PC-9 (cell line): ENCODE measurements around the gene PTPRR. TPM values are rescaled to one million over a fixed set of nuclear protein-coding genes. Genes with fewer than 3 reads are reported as not detected.

Experiments used
- BruUV-seq: library from RNA; stranded (reverse); fragments of 400-500 nt; replicated peaks from 2 replicates; lab custom pipeline; 2021; lab: Mats Ljungman, UMichigan
- CTCF ChIA-PET: fragments of 300-600 bp; sonication (Branson Sonifier 250); formaldehyde crosslinking; loops from one replicate; lab custom pipeline; 2022; ENCODE audit warnings: antibody characterized with exemption; lab: Charles Lee
- POLR2A ChIA-PET: fragments of 300-600 bp; sonication (Branson Sonifier 250); formaldehyde crosslinking; loops from one replicate; lab custom pipeline; 2022; ENCODE audit warnings: antibody characterized with exemption; ENCODE audit not compliant: unreplicated experiment; lab: Charles Lee
- DNase-seq, 2 experiments: peaks; one replicate each; pipeline versions ENCODE4 v3.0.0 to v3.0.0-alpha.2; 2015 to 2022; ENCODE audit warnings: mixed read lengths in 1 of 2
- H2AFZ ChIP-seq: fragments of 200-600 bp; sonication (generic); 2 replicates; pipeline ENCODE4 v1.8.1; 2017; ENCODE audit warnings: antibody characterized with exemption
- H3F3A ChIP-seq: fragments of 200-600 bp; sonication (generic); 2 replicates; pipeline ENCODE4 v1.8.1; 2017; ENCODE audit warnings: antibody characterized with exemption, mild to moderate bottlenecking, low read depth; ENCODE audit not compliant: insufficient read depth
- H3K27ac ChIP-seq: fragments of 200-600 bp; sonication (generic); 2 replicates; pipeline ENCODE4 v1.6.1; 2016; ENCODE audit warnings: mixed run types
- H3K27me3 ChIP-seq: fragments of 200-600 bp; sonication (generic); 2 replicates; pipeline ENCODE4 v1.6.1; 2016; ENCODE audit warnings: low read depth, mixed run types; ENCODE audit not compliant: insufficient read depth
- H3K36me3 ChIP-seq: fragments of 200-600 bp; sonication (generic); 2 replicates; pipeline ENCODE4 v1.6.1; 2016; ENCODE audit warnings: low read depth, mixed run types
- H3K4me1 ChIP-seq: fragments of 200-600 bp; sonication (generic); replicated peaks from 2 replicates; pipeline ENCODE4 v1.6.1; 2016; ENCODE audit warnings: mixed run types; ENCODE audit not compliant: insufficient read depth
- H3K4me2 ChIP-seq: fragments of 200-600 bp; sonication (generic); 2 replicates; pipeline ENCODE4 v1.6.1; 2017; ENCODE audit warnings: mixed run types
- H3K4me3 ChIP-seq: fragments of 200-600 bp; sonication (generic); 2 replicates; pipeline ENCODE4 v1.6.1; 2016; ENCODE audit warnings: mixed run types
- H3K79me2 ChIP-seq: fragments of 200-600 bp; sonication (generic); 2 replicates; pipeline ENCODE4 v1.6.1; 2017; ENCODE audit warnings: low read depth, mixed run types
- H3K9me2 ChIP-seq: fragments of 200-600 bp; sonication (generic); 2 replicates; pipeline ENCODE4 v1.8.1; 2017; ENCODE audit warnings: mild to moderate bottlenecking; ENCODE audit not compliant: insufficient read depth
- H3K9me3 ChIP-seq: fragments of 200-600 bp; sonication (generic); 2 replicates; pipeline ENCODE4 v1.8.1; 2016; ENCODE audit warnings: low read depth; ENCODE audit not compliant: insufficient read depth
- H4K20me1 ChIP-seq: fragments of 200-600 bp; sonication (generic); 2 replicates; pipeline ENCODE4 v1.8.1; 2017; ENCODE audit not compliant: insufficient read depth
- CTCF ChIP-seq: fragments of 200-600 bp; sonication (generic); conservative IDR thresholded peaks from 2 replicates; pipeline ENCODE4 v1.6.1; 2017; ENCODE audit warnings: mixed run types, antibody characterized with exemption, mild to moderate bottlenecking, moderate library complexity
- EZH2 ChIP-seq: fragments of 200-600 bp; sonication (generic); IDR thresholded peaks from 2 replicates; pipeline ENCODE4 v1.8.0; 2017; ENCODE audit warnings: antibody characterized with exemption, low read depth
- intact Hi-C: fragments of 100-400 bp; cut with micrococcal nuclease; formaldehyde crosslinking; loops from one replicate; pipeline ENCODE4 v1.10.0; 2022; ENCODE audit not compliant: unreplicated experiment
- total RNA-seq: library from RNA; stranded (reverse); gene quantifications from 2 replicates; pipeline ENCODE4 v1.2.3, GENCODE V29; 2021

The PTPRR gene
- total RNA-seq, 1 experiment from 2014 or later = 12.2 TPM

GRCh38 chr12:70691018-70691672 is 229.4 kb downstream of the PTPRR start:
- CTCF ChIA-PET = no interaction called here
- H3K27me3 ChIP-seq = no peaks in the 10 kb centered on the region
- BruUV-seq = no TSS peak
- no peaks in the 10 kb centered on the region for H3K4me1 ChIP-seq
- H3K36me3 ChIP-seq = no peaks in the 10 kb centered on the region
- no peaks in the 10 kb centered on the region for H3K9me3 ChIP-seq
- H2AFZ ChIP-seq = no peak overlapping the region
- no peaks in the 10 kb centered on the region for H4K20me1 ChIP-seq
- no peaks in the 10 kb centered on the region for H3K79me2 ChIP-seq
- intact Hi-C loops = no loop called here
- TF ChIP-seq CTCF (no peak), EZH2 (no peak)
- H3K4me2 ChIP-seq = no peak overlapping the region
- H3F3A ChIP-seq = no peaks in the 10 kb centered on the region
- no peak for DNase-seq
- no peaks in the 10 kb centered on the region for H3K9me2 ChIP-seq
- POLR2A ChIA-PET = no interaction called here
- no peak overlapping the region for H3K4me3 ChIP-seq
- no peak overlapping the region for H3K27ac ChIP-seq

GRCh38 chr12:70686907-70687306 is 233.6 kb downstream of the PTPRR start:
- DNase-seq = no peak
- H3F3A ChIP-seq = no peaks in the 10 kb centered on the region
- H4K20me1 ChIP-seq = no peaks in the 10 kb centered on the region
- H3K9me3 ChIP-seq = no peaks in the 10 kb centered on the region
- H3K27me3 ChIP-seq = no peaks in the 10 kb centered on the region
- ChIA-PET CTCF (no interaction called here), POLR2A (interaction anchor here (0.7 kb wide), 1 partner anchor 202 kb away, joined by 5 read pairs; no protein-coding TSS in a partner anchor)
- no peaks in the 10 kb centered on the region for H3K36me3 ChIP-seq
- intact Hi-C loops = no loop called here
- no peak for TF ChIP-seq CTCF
- TF ChIP-seq EZH2 = no peak
- no TSS peak for BruUV-seq
- H2AFZ ChIP-seq = no peak overlapping the region
- no peaks in the 10 kb centered on the region for H3K79me2 ChIP-seq
- H3K4me3 ChIP-seq = no peak overlapping the region
- no peaks in the 10 kb centered on the region for H3K9me2 ChIP-seq
- no peak overlapping the region for H3K27ac ChIP-seq
- no peaks in the 10 kb centered on the region for H3K4me1 ChIP-seq
- no peak overlapping the region for H3K4me2 ChIP-seq

DNA sequence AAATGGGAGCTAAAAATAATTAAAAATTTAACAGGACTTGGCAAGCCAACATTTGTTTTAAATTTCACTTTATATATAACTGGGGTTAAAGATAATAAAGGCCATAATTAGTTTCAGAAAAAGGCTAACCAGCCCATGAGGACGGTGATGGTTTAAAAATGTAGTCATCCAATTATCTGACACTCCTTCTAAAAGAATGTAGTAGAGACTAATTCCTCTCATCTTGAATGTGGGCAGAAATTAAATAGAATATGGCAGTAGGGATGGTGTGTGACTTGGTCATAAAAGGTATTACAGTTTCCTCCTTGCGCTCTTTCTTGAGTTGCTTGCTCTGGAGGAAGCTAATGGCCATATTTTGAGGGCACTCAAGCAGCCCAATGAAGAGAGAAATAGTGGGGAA is 234.2 kb downstream of the PTPRR start:
- no TSS peak for BruUV-seq
- ChIA-PET POLR2A (no interaction called here), CTCF (no interaction called here)
- Histone ChIP-seq H3K27me3 (no peaks in the 10 kb centered on the region), H3K4me1 (no peaks in the 10 kb centered on the region), H4K20me1 (no peaks in the 10 kb centered on the region), H3K36me3 (no peaks in the 10 kb centered on the region), H2AFZ (no peak overlapping the region), H3K9me2 (no peaks in the 10 kb centered on the region), H3K79me2 (no peaks in the 10 kb centered on the region), H3K4me2 (no peak overlapping the region), H3K9me3 (no peaks in the 10 kb centered on the region), H3F3A (no peaks in the 10 kb centered on the region), H3K27ac (no peak overlapping the region), H3K4me3 (no peak overlapping the region)
- no peak for TF ChIP-seq CTCF
- TF ChIP-seq EZH2 = no peak
- DNase-seq = no peak
- intact Hi-C loops = no loop called here
